ENCODE measurements around the gene PLA2G12B. TPM values are rescaled to one million over a fixed set of nuclear protein-coding genes. Genes with fewer than 3 reads are reported as not detected.

Gene PLA2G12B
- total RNA-seq, 1 donor from 2014 or later, result not detected

GRCh38 chr10:72948762-72949161 lies 5.8 kb downstream of the PLA2G12B start:
- intact Hi-C loops (cut with DNase I), result no loop called here
- Histone ChIP-seq H3K4me1 (no peaks in the 10 kb centered on the region), H3K4me3 (no peak overlapping the region), H3K9me3 (no peaks in the 10 kb centered on the region), H3K27me3 (no peaks in the 10 kb centered on the region), H3K27ac (no peak overlapping the region), H3K36me3 (no peaks in the 10 kb centered on the region)
- DNase-seq (ENCODE audit: low spot score in 2 of 2), result no peak
- TF ChIP-seq, protein P1, sequence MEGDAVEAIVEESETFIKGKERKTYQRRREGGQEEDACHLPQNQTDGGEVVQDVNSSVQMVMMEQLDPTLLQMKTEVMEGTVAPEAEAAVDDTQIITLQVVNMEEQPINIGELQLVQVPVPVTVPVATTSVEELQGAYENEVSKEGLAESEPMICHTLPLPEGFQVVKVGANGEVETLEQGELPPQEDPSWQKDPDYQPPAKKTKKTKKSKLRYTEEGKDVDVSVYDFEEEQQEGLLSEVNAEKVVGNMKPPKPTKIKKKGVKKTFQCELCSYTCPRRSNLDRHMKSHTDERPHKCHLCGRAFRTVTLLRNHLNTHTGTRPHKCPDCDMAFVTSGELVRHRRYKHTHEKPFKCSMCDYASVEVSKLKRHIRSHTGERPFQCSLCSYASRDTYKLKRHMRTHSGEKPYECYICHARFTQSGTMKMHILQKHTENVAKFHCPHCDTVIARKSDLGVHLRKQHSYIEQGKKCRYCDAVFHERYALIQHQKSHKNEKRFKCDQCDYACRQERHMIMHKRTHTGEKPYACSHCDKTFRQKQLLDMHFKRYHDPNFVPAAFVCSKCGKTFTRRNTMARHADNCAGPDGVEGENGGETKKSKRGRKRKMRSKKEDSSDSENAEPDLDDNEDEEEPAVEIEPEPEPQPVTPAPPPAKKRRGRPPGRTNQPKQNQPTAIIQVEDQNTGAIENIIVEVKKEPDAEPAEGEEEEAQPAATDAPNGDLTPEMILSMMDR (IDR thresholded peaks at IDR 0.05), result no peak

GRCh38 chr10:72946963-72947362 lies 7.6 kb downstream of the PLA2G12B start:
- no peak for DNase-seq (ENCODE audit: low spot score in 2 of 2)
- no peak overlapping the region for H3K27ac ChIP-seq
- H3K4me1 ChIP-seq, result no peaks in the 10 kb centered on the region
- H3K36me3 ChIP-seq, result no peaks in the 10 kb centered on the region
- intact Hi-C loops (cut with DNase I), result no loop called here
- no peaks in the 10 kb centered on the region for H3K9me3 ChIP-seq
- no peaks in the 10 kb centered on the region for H3K27me3 ChIP-seq
- H3K4me3 ChIP-seq, result no peak overlapping the region
- TF ChIP-seq, protein P1 (IDR thresholded peaks at IDR 0.05), result no peak

DNA sequence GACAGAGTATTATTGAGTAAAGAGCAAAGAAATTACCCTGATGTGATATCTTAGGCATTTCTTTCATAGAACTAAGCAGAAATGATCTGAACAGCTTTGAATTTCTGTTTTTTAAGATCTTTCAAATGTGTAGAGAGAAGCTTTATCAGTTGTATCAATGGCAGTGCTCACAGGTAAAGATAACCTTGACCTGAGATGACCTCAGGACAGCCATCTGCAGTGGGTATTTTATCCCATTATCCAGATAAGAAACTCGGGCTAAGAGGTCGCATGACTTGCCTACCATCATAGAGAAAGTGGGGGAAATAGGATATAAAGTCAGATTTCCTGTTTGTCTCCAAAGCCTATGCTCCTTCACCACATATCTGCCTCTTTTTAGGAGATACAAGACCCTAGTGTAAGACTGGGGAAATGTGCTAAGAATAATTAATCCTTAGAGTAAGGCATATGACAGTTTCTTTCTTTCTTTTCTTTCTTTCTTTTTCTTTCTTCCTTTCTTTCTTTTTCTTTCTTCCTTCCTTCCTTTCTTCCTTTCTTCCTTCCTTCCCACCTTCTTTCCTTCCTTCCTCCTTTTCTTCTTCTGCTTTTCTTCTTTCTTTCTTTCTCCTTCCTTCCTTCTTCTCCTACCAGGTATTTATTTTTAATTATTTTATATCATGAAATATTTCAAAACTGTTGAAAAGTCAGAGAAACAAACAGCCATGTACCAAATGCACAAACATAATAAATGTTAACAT lies 10.9 kb downstream of the PLA2G12B start:
- no peak overlapping the region for H3K4me3 ChIP-seq

DNA sequence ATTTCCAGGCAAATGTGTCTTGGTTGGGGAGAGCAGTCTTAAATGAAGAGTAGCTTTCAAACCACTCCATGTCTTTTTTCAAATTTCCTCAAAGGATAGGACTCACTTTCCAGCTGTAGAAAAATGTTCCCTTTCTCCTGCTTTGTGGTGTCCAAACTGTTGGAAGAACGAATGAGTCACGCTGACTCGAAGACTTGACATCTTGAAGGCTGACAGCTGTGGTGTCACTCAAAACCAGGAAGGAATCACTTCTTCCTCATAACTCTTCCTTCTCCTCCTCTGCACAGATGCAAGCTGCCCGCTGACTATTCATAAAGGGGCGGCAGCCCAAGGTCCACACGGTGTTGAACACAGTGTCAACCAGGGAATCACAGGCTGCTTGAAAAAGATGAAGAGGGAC lies 19.2 kb downstream of the PLA2G12B start:
- DNase-seq (ENCODE audit: low spot score in 2 of 2), result no peak
- intact Hi-C loops (cut with DNase I), result no loop called here
- Histone ChIP-seq H3K4me3 (no peak overlapping the region), H3K36me3 (no peaks in the 10 kb centered on the region), H3K9me3 (no peaks in the 10 kb centered on the region), H3K27me3 (no peaks in the 10 kb centered on the region), H3K27ac (no peak overlapping the region), H3K4me1 (no peaks in the 10 kb centered on the region)
- TF ChIP-seq, protein P1 (IDR thresholded peaks at IDR 0.05), result no peak

More for the DNA sequence above, 10.9 kb downstream of the PLA2G12B start:
- H3K27ac ChIP-seq, result no peak overlapping the region
- no peaks in the 10 kb centered on the region for H3K9me3 ChIP-seq
- DNase-seq (ENCODE audit: low spot score in 2 of 2), result no peak
- no peaks in the 10 kb centered on the region for H3K36me3 ChIP-seq
- H3K27me3 ChIP-seq, result no peaks in the 10 kb centered on the region
- no peaks in the 10 kb centered on the region for H3K4me1 ChIP-seq
- intact Hi-C loops (cut with DNase I), result no loop called here
- TF ChIP-seq, protein P1 (IDR thresholded peaks at IDR 0.05), result no peak

GRCh38 chr10:72932259-72933015 lies 22.2 kb downstream of the PLA2G12B start:
- no peak for DNase-seq (ENCODE audit: low spot score in 2 of 2)

More at GRCh38 chr10:72932259-72933015, 22.2 kb downstream of the PLA2G12B start:
- Histone ChIP-seq H3K27me3 (no peaks in the 10 kb centered on the region), H3K4me3 (no peak overlapping the region), H3K9me3 (no peaks in the 10 kb centered on the region), H3K27ac (no peak overlapping the region), H3K36me3 (no peaks in the 10 kb centered on the region), H3K4me1 (no peaks in the 10 kb centered on the region)
- TF ChIP-seq, protein P1 (IDR thresholded peaks at IDR 0.05), result no peak
- intact Hi-C loops (cut with DNase I), result no loop called here

Measured in ascending aorta (tissue), 2 donors.